GM10266 (cell line): ENCODE measurements around the gene TMEM170B.

ENCODE experiments used
- DNase-seq: peaks from one replicate; pipeline ENCODE4 v3.0.0; 2012; ENCODE audit errors: extremely low spot score
- TF ChIP-seq, protein P1 (sequence below): IDR thresholded peaks from 2 replicates; pipeline ENCODE4 v1.5.1; 2012; ENCODE audit warnings: mild to moderate bottlenecking, low read depth; ENCODE audit not compliant: control insufficient read depth, insufficient read depth; ENCODE audit errors: missing control alignments

Gene TMEM170B

DNA sequence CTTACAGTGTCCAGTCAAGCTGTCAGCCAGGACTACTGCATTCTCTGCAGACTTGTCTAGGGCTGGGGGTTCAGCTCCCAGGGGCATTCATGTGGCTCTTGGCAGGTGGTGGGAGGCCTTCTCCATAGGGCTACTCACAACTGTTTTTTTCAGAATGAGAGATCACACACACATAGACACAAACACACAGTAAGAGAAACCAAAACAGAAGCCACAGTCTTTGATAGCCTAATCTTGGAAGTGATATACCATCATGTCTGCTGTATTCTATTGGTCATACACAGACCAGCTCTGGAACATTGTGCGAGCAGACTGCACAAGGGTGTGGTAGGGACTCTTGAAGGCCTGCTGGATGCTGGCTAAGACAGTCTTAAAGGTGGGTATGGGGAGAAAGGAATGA is 13.5 kb downstream of the TMEM170B start:
- TF ChIP-seq, protein P1, sequence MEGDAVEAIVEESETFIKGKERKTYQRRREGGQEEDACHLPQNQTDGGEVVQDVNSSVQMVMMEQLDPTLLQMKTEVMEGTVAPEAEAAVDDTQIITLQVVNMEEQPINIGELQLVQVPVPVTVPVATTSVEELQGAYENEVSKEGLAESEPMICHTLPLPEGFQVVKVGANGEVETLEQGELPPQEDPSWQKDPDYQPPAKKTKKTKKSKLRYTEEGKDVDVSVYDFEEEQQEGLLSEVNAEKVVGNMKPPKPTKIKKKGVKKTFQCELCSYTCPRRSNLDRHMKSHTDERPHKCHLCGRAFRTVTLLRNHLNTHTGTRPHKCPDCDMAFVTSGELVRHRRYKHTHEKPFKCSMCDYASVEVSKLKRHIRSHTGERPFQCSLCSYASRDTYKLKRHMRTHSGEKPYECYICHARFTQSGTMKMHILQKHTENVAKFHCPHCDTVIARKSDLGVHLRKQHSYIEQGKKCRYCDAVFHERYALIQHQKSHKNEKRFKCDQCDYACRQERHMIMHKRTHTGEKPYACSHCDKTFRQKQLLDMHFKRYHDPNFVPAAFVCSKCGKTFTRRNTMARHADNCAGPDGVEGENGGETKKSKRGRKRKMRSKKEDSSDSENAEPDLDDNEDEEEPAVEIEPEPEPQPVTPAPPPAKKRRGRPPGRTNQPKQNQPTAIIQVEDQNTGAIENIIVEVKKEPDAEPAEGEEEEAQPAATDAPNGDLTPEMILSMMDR, result no peak
- DNase-seq, result no peak

DNA sequence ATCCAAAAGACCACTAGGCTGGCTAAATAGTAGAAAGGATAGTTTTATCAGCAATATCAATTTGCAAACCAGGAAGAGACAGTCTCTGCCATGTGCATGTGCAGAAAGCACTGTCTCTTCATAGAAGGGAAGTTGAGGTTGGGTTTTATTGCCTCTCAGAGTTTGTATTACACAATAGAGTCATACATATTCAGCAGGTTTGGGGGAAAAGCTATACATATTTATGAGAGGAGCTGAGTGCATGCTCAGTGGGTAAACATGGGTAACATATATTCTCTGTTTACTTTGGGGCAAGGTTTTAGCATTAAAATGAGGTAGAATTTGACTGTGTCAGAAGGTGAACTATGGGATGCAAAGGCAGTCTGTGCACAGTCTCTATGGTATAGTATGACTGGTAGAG is 14.9 kb downstream of the TMEM170B start:
- TF ChIP-seq, protein P1, result no peak
- DNase-seq, result no peak

DNA sequence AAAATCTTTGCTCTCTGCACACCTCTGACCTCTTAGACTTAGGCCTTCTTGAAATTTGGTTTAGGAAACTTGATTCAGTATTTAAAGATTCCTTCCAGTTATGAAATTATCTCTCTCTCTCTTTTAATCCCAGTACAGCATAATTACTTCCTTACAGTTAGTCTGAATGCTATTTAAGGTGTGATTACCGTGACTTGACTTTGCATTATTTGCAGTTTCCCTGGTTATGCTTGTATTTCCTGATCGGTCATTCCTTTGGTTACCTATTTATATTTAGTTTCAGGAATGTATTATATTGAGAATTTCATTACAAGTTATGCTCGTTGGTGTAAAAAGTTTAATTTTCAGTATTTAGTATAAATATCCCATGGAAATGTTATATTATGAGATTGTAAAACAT is 16.3 kb downstream of the TMEM170B start:
- no peak for DNase-seq
- TF ChIP-seq, protein P1, result no peak

DNA sequence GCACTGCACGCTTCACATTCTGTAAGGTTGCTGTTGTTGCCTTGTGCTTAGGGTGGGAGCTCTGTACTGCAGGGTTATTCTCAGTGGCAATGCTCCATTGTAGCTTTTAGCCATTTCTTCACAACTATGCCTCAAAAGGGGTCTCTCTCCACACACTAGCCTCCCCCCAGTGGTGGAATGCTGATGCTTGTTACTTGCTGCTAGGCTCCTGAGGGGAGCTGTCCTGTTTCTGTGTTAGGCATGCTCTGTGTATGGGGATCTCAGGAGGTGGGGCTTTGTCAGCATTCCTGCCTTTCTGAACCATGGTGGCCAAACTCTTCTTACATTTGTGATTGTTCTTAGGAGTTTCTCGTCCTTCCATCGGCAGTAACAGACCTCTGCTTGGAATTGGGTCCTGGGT is 18.8 kb downstream of the TMEM170B start:
- DNase-seq, result no peak
- TF ChIP-seq, protein P1, result no peak

DNA sequence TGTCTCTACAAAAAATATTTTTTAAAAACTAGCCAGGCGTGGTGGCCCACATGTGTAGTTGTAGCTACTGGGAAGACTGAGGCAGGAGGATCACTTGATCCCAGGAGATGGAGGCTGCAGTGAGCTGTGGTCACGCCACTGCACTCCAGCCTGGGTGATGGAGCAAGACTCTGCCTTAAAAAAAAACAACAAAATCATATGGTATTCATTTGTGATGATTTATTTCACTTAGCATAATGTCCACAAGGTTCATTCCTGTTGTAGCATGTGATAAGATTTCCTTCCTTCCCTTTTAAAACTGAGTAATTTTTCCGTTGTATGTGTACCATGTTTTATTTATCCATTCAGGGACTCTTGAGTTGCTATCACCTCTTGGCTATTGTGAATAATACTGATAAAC is 26.2 kb downstream of the TMEM170B start:
- TF ChIP-seq, protein P1, result no peak
- DNase-seq, result no peak

DNA sequence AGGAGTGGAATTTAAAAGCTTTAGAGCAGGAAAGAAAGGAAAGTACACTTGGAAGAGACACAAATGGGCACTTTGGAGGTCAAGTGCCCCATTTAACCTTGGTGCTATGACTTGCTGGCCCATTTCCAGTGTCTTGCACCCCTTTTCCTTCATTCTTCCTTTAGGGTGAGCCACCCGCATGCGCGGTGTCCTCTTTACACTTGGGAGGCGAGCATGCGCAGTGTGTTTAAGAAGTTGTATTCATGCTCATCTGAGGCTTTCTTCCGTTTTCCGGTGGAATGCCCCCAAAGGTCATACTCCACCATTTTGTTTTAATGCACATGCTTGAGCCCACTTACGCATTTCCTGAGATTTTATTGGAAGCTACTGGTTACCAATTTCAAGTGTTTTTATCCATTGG is 29.1 kb downstream of the TMEM170B start:
- TF ChIP-seq, protein P1, result no peak
- DNase-seq, result no peak

DNA sequence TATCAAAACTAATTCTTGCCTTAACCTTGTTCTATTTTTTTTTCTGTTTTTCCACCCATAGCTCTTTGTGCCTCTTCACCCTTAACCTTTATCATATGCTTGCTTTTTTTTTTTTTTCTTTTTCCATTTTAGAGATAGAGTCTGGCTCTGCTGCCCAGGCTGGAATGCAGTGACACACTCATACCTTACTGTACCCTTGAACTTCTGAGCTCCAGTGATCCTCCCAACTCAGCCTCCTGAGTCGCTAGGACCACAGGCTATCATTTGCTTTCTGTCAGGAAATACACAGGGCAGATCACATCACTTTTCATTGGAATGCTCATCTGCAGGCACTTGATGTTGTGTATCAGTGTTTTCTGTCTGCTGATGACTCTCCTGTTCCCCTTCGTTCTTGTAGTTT is 33.5 kb downstream of the TMEM170B start:
- TF ChIP-seq, protein P1, result no peak
- DNase-seq, result no peak
